ENCODE measurements around the gene MPHOSPH10. TPM values are rescaled to one million over a fixed set of nuclear protein-coding genes. Genes with fewer than 3 reads are reported as not detected.

Gene MPHOSPH10
- total and polyA plus RNA-seq, 2 of the 13 experiments (the other 11 are each of a cell fraction or from before 2014, with no cell fraction given) = 37.8 to 137 TPM

DNA sequence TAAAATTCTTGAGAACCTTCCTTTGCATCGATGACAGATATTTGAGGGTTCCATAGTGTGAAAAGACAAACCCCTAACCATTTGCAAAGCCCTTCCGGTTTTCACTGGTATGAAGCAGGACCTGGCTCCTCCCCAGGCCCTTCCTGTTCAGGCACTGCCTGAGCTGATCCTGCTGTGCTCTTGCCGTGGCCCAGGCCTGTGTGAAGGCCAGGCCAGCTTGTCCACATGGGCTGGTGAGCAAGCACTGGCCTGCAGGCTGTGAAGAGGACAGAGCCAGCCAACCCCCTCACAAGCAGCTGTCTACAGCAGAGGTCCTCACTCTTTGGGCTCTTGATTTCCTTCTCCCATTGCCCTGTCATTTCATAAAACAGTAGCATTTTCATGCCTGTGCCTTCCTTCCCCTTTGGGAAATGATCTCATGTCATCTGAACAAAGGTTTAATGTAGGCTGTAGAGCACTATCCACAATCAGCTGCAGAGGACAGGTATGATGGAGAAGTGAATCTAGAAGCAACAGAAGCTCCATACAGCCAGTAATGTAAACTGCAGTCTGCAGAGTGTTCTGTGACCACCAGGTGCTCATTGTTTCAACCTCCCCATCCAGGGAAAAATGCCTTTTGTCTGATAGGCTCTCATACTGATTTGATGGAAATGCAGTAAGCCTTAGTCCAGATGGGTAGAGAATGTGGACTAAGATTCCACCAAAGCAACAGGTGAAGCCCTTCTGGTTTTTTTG, 19.8 kb downstream of the MPHOSPH10 start (continued):
- TF ChIP-seq, protein P1, sequence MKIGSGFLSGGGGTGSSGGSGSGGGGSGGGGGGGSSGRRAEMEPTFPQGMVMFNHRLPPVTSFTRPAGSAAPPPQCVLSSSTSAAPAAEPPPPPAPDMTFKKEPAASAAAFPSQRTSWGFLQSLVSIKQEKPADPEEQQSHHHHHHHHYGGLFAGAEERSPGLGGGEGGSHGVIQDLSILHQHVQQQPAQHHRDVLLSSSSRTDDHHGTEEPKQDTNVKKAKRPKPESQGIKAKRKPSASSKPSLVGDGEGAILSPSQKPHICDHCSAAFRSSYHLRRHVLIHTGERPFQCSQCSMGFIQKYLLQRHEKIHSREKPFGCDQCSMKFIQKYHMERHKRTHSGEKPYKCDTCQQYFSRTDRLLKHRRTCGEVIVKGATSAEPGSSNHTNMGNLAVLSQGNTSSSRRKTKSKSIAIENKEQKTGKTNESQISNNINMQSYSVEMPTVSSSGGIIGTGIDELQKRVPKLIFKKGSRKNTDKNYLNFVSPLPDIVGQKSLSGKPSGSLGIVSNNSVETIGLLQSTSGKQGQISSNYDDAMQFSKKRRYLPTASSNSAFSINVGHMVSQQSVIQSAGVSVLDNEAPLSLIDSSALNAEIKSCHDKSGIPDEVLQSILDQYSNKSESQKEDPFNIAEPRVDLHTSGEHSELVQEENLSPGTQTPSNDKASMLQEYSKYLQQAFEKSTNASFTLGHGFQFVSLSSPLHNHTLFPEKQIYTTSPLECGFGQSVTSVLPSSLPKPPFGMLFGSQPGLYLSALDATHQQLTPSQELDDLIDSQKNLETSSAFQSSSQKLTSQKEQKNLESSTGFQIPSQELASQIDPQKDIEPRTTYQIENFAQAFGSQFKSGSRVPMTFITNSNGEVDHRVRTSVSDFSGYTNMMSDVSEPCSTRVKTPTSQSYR (CRISPR knock-in tag; IDR thresholded peaks at IDR 0.05; ENCODE audit: borderline replicate concordance) = no peak
- TF ChIP-seq, protein P2, sequence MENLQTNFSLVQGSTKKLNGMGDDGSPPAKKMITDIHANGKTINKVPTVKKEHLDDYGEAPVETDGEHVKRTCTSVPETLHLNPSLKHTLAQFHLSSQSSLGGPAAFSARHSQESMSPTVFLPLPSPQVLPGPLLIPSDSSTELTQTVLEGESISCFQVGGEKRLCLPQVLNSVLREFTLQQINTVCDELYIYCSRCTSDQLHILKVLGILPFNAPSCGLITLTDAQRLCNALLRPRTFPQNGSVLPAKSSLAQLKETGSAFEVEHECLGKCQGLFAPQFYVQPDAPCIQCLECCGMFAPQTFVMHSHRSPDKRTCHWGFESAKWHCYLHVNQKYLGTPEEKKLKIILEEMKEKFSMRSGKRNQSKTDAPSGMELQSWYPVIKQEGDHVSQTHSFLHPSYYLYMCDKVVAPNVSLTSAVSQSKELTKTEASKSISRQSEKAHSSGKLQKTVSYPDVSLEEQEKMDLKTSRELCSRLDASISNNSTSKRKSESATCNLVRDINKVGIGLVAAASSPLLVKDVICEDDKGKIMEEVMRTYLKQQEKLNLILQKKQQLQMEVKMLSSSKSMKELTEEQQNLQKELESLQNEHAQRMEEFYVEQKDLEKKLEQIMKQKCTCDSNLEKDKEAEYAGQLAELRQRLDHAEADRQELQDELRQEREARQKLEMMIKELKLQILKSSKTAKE (CRISPR knock-in tag; IDR thresholded peaks at IDR 0.05; ENCODE audit: borderline replicate concordance) = no peak
- peak; percentile 38; the same call in 1 of the 2 replicates for TF ChIP-seq ZNF768 (CRISPR knock-in tag; IDR thresholded peaks at IDR 0.05)
- TF ChIP-seq, protein P3, sequence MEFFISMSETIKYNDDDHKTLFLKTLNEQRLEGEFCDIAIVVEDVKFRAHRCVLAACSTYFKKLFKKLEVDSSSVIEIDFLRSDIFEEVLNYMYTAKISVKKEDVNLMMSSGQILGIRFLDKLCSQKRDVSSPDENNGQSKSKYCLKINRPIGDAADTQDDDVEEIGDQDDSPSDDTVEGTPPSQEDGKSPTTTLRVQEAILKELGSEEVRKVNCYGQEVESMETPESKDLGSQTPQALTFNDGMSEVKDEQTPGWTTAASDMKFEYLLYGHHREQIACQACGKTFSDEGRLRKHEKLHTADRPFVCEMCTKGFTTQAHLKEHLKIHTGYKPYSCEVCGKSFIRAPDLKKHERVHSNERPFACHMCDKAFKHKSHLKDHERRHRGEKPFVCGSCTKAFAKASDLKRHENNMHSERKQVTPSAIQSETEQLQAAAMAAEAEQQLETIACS (CRISPR knock-in tag; IDR thresholded peaks at IDR 0.05) = no peak
- TF ChIP-seq ZNF530 (CRISPR knock-in tag; IDR thresholded peaks at IDR 0.05; ENCODE audit: low read depth) = no peak
- no peak for TF ChIP-seq MAF1 (CRISPR knock-in tag; IDR thresholded peaks at IDR 0.05; ENCODE audit: borderline replicate concordance)
- no peak for TF ChIP-seq RFX3 (CRISPR knock-in tag; IDR thresholded peaks at IDR 0.05)
- TF ChIP-seq POLR2AphosphoS2 (IDR thresholded peaks at IDR 0.05; ENCODE audit: low read depth, low read length) = peak; percentile 45; the same call in 1 of the 2 replicates
- TF ChIP-seq, protein P4, sequence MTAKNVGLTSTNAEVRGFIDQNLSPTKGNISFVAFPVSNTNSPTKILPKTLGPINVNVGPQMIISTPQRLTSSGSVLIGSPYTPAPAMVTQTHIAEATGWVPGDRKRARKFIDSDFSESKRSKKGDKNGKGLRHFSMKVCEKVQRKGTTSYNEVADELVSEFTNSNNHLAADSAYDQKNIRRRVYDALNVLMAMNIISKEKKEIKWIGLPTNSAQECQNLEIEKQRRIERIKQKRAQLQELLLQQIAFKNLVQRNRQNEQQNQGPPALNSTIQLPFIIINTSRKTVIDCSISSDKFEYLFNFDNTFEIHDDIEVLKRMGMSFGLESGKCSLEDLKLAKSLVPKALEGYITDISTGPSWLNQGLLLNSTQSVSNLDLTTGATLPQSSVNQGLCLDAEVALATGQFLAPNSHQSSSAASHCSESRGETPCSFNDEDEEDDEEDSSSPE (CRISPR knock-in tag; IDR thresholded peaks at IDR 0.05) = no peak
- TF ChIP-seq ZC3H4 (CRISPR knock-in tag; IDR thresholded peaks at IDR 0.05; ENCODE audit: borderline replicate concordance) = 0 out of 2 replicates have a peak, but pooled peaks have one; percentile 21
- TF ChIP-seq ZNF788 (CRISPR knock-in tag; IDR thresholded peaks at IDR 0.05; ENCODE audit: borderline replicate concordance) = no peak
- TF ChIP-seq, protein P5, sequence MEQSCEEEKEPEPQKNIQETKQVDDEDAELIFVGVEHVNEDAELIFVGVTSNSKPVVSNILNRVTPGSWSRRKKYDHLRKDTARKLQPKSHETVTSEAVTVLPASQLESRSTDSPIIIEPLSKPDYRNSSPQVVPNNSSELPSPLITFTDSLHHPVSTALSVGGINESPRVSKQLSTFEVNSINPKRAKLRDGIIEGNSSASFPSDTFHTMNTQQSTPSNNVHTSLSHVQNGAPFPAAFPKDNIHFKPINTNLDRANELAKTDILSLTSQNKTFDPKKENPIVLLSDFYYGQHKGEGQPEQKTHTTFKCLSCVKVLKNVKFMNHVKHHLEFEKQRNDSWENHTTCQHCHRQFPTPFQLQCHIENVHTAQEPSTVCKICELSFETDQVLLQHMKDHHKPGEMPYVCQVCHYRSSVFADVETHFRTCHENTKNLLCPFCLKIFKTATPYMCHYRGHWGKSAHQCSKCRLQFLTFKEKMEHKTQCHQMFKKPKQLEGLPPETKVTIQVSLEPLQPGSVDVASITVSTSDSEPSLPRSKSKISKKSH (CRISPR knock-in tag; IDR thresholded peaks at IDR 0.05; ENCODE audit: borderline replicate concordance) = 0 out of 2 replicates have a peak, but pooled peaks have one; percentile 33
- TF ChIP-seq, protein P6, sequence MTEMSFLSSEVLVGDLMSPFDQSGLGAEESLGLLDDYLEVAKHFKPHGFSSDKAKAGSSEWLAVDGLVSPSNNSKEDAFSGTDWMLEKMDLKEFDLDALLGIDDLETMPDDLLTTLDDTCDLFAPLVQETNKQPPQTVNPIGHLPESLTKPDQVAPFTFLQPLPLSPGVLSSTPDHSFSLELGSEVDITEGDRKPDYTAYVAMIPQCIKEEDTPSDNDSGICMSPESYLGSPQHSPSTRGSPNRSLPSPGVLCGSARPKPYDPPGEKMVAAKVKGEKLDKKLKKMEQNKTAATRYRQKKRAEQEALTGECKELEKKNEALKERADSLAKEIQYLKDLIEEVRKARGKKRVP (CRISPR knock-in tag; IDR thresholded peaks at IDR 0.05) = no peak
- TF ChIP-seq, protein P7, sequence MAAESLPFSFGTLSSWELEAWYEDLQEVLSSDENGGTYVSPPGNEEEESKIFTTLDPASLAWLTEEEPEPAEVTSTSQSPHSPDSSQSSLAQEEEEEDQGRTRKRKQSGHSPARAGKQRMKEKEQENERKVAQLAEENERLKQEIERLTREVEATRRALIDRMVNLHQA (CRISPR knock-in tag; IDR thresholded peaks at IDR 0.05) = no peak
- no peak for TF ChIP-seq ZNF296 (CRISPR knock-in tag; conservative IDR thresholded peaks at IDR 0.05)
- TF ChIP-seq YY1 (IDR thresholded peaks at IDR 0.05; ENCODE audit: insufficient read depth, insufficient replicate concordance, low read depth, low read length) = no peak
- TF ChIP-seq ZNF850 (CRISPR knock-in tag; conservative IDR thresholded peaks at IDR 0.05) = no peak
- no peak for TF ChIP-seq ZNF709 (CRISPR knock-in tag; IDR thresholded peaks at IDR 0.05)
